IMR-90 (cell line): ENCODE data around the gene DNAJB12. TPM values are rescaled to one million over a fixed set of nuclear protein-coding genes. Genes with fewer than 3 reads are reported as not detected.
A peak's percentile ranks its signal among the peaks of the same experiment; 100 is the strongest.

ENCODE experiments used
- ATAC-seq: fragments of 200-7000 bp; cut with Tn5 transposase; 2 replicates; pipeline ENCODE4 v1.9.1; 2020; ENCODE audit warnings: low read depth, mild to moderate bottlenecking, moderate library complexity
- BruUV-seq: library from RNA; stranded (reverse); fragments of 400-500 nt; replicated peaks from 2 replicates; lab custom pipeline; 2021; lab: Mats Ljungman, UMichigan
- CTCF ChIA-PET: fragments of 300-600 bp; formaldehyde crosslinking; extraction: SDS; loops from one replicate; lab custom pipeline; 2021; ENCODE audit warnings: antibody characterized with exemption; lab: Yijun Ruan, JAX
- POLR2A ChIA-PET: fragments of 300-600 bp; sonication (Branson Sonifier 250); formaldehyde crosslinking; loops from one replicate; lab custom pipeline; 2022; ENCODE audit warnings: antibody characterized with exemption; ENCODE audit not compliant: unreplicated experiment; lab: Charles Lee
- DNase-seq: peaks from one replicate; pipeline ENCODE4 v3.0.0; 2013
- H2AFZ ChIP-seq: replicated peaks from 2 replicates; pipeline ENCODE3; 2013; ENCODE audit warnings: low read length, mild to moderate bottlenecking; ENCODE audit not compliant: poor library complexity
- H2AK5ac ChIP-seq: 2 replicates; pipeline ENCODE4 v1.6.1; 2013; ENCODE audit warnings: low read depth, low read length, inconsistent platforms
- H2AK9ac ChIP-seq: replicated peaks from 2 replicates; pipeline ENCODE3; 2013; ENCODE audit warnings: mild to moderate bottlenecking, low read depth, low read length, moderate library complexity; ENCODE audit not compliant: poor library complexity
- H2BK120ac ChIP-seq: 2 replicates; pipeline ENCODE4 v1.6.1; 2013; ENCODE audit warnings: low read depth, low read length, inconsistent platforms
- H2BK15ac ChIP-seq: 3 replicates; pipeline ENCODE4 v1.6.1; 2013; ENCODE audit warnings: low read depth, low read length, inconsistent platforms
- H2BK20ac ChIP-seq: 2 replicates; pipeline ENCODE4 v1.6.1; 2013; ENCODE audit warnings: low read depth, mild to moderate bottlenecking, inconsistent platforms, low read length, moderate library complexity
- H2BK5ac ChIP-seq: 2 replicates; pipeline ENCODE4 v1.6.1; 2013; ENCODE audit warnings: mild to moderate bottlenecking, low read depth, low read length, inconsistent platforms; ENCODE audit not compliant: poor library complexity, severe bottlenecking
- H3K14ac ChIP-seq: replicated peaks from 2 replicates; pipeline ENCODE4 v1.6.1; 2013; ENCODE audit warnings: low read depth, low read length, inconsistent platforms
- H3K18ac ChIP-seq: 2 replicates; pipeline ENCODE4 v1.6.1; 2013; ENCODE audit warnings: low read depth, low read length, control low read depth
- H3K23ac ChIP-seq: 2 replicates; pipeline ENCODE4 v1.6.1; 2013; ENCODE audit warnings: low read depth, low read length, inconsistent platforms
- H3K27ac ChIP-seq: 2 replicates; pipeline ENCODE4 v1.5.1; 2013; ENCODE audit warnings: mild to moderate bottlenecking, control low read depth, low read length; ENCODE audit not compliant: insufficient read depth
- H3K27me3 ChIP-seq: 2 replicates; pipeline ENCODE4 v1.6.1; 2013; ENCODE audit warnings: low read length; ENCODE audit not compliant: control insufficient read depth, insufficient read depth
- H3K36me3 ChIP-seq: 2 replicates; pipeline ENCODE4 v1.6.1; 2013; ENCODE audit warnings: low read length, mixed read lengths; ENCODE audit not compliant: control insufficient read depth, insufficient read depth
- H3K4ac ChIP-seq: 2 replicates; pipeline ENCODE4 v1.6.1; 2013; ENCODE audit warnings: low read depth, low read length, inconsistent platforms
- H3K4me1 ChIP-seq: 2 replicates; pipeline ENCODE4 v1.6.1; 2013; ENCODE audit warnings: low read length, mixed read lengths; ENCODE audit not compliant: control insufficient read depth, insufficient read depth
- H3K4me2 ChIP-seq: 2 replicates; pipeline ENCODE4 v1.6.1; 2013; ENCODE audit warnings: low read depth, mild to moderate bottlenecking, control low read depth, low read length, moderate library complexity
- H3K4me3 ChIP-seq: 2 replicates; pipeline ENCODE4 v1.5.1; 2013; ENCODE audit warnings: low read depth, mild to moderate bottlenecking, control low read depth, low read length, moderate library complexity; ENCODE audit not compliant: insufficient read depth
- H3K56ac ChIP-seq: 2 replicates; pipeline ENCODE4 v1.6.1; 2013; ENCODE audit warnings: low read length, inconsistent platforms; ENCODE audit not compliant: insufficient read depth; ENCODE audit errors: extremely low read depth
- H3K79me1 ChIP-seq, 2 experiments: 2 replicates each; pipeline ENCODE4 v1.6.1; 2013; ENCODE audit warnings: low read length in 2 of 2, inconsistent platforms in 1 of 2, low read depth in 1 of 2
- H3K9ac ChIP-seq: 2 replicates; pipeline ENCODE4 v1.6.1; 2013; ENCODE audit warnings: low read depth, low read length, control low read depth
- H3K9me1 ChIP-seq: 2 replicates; pipeline ENCODE4 v1.6.1; 2013; ENCODE audit warnings: low read length, inconsistent platforms; ENCODE audit not compliant: insufficient read depth
- H3K9me3 ChIP-seq: 2 replicates; pipeline ENCODE4 v1.6.1; 2013; ENCODE audit warnings: low read length; ENCODE audit not compliant: control insufficient read depth, insufficient read depth
- H4K20me1 ChIP-seq: 2 replicates; pipeline ENCODE4 v1.6.1; 2013; ENCODE audit warnings: low read length, inconsistent platforms; ENCODE audit not compliant: insufficient read depth
- H4K5ac ChIP-seq: 2 replicates; pipeline ENCODE4 v1.6.1; 2013; ENCODE audit warnings: mild to moderate bottlenecking, low read depth, low read length, control low read depth
- H4K8ac ChIP-seq, 2 experiments: 2 replicates each; pipeline ENCODE4 v1.6.1; 2013; ENCODE audit warnings: low read depth in 2 of 2, low read length in 2 of 2, control low read depth in 1 of 2, inconsistent platforms in 1 of 2
- H4K91ac ChIP-seq: 2 replicates; pipeline ENCODE4 v1.6.1; 2013; ENCODE audit warnings: low read depth, low read length, inconsistent platforms; ENCODE audit not compliant: insufficient read depth
- BHLHE40 ChIP-seq: fragments of 150-350 bp; IDR thresholded peaks from 2 replicates; pipeline ENCODE4 v1.6.1; 2016; ENCODE audit warnings: mild to moderate bottlenecking, low read depth, low read length
- CEBPB ChIP-seq: IDR thresholded peaks from 2 replicates; pipeline ENCODE4 v1.6.1; 2012; ENCODE audit warnings: low read depth, low read length, improper control_type of control experiment
- CHD1 ChIP-seq: IDR thresholded peaks from 2 replicates; pipeline ENCODE4 v1.6.1; 2012; ENCODE audit warnings: low read depth, low read length, improper control_type of control experiment
- FOS ChIP-seq: fragments of 150-350 bp; IDR thresholded peaks from 2 replicates; pipeline ENCODE4 v1.6.1; 2016; ENCODE audit warnings: low read depth, low read length
- MAFK ChIP-seq: IDR thresholded peaks from 2 replicates; pipeline ENCODE4 v1.6.1; 2012; ENCODE audit warnings: low read depth, low read length, improper control_type of control experiment
- MXI1 ChIP-seq: IDR thresholded peaks from 2 replicates; pipeline ENCODE4 v1.6.1; 2012; ENCODE audit warnings: low read depth, mild to moderate bottlenecking, low read length, moderate library complexity, borderline replicate concordance
- RAD21 ChIP-seq: IDR thresholded peaks from 2 replicates; pipeline ENCODE4 v1.6.1; 2012; ENCODE audit warnings: low read length, improper control_type of control experiment
- RCOR1 ChIP-seq: IDR thresholded peaks from 2 replicates; pipeline ENCODE4 v1.6.1; 2012; ENCODE audit warnings: mild to moderate bottlenecking, low read length, improper control_type of control experiment; ENCODE audit not compliant: insufficient replicate concordance
- RFX5 ChIP-seq: IDR thresholded peaks from 2 replicates; pipeline ENCODE4 v1.8.0; 2012; ENCODE audit warnings: low read depth, mild to moderate bottlenecking, low read length, moderate library complexity
- SMC3 ChIP-seq: fragments of 150-350 bp; IDR thresholded peaks from 2 replicates; pipeline ENCODE4 v1.6.1; 2016; ENCODE audit warnings: low read depth, mild to moderate bottlenecking, antibody characterized with exemption, low read length, moderate library complexity
- WGBS, 2 experiments: methylation state at CpG; one replicate each; pipeline versions ENCODE4 v1.1.5 to v1.1.7; 2013; ENCODE audit warnings: missing lambda C conversion rate in 2 of 2; ENCODE audit not compliant: insufficient read length in 1 of 2; ENCODE audit errors: extremely low coverage in 2 of 2; 5-methylcytosine and 5-hydroxymethylcytosine counted together
- dilution Hi-C: fragments of 300-500 bp; cut with HindIII; formaldehyde crosslinking; loops from one replicate; pipeline ENCODE4 v1.14.3; 2018; ENCODE audit warnings: low sequenced_read_pairs; ENCODE audit not compliant: unreplicated experiment
- in situ Hi-C: fragments of 300-500 bp; cut with MboI; formaldehyde crosslinking; loops from 3 replicates; pipeline ENCODE4 v1.14.3; 2019; ENCODE audit warnings: low sequenced_read_pairs, inconsistent platforms, mixed read lengths
- intact Hi-C: fragments of 100-400 bp; cut with micrococcal nuclease; formaldehyde crosslinking; loops from 2 replicates; pipeline ENCODE4 v1.10.0; 2022
- polyA plus RNA-seq, 3 experiments: library from polyadenylated mRNA; depleted of rRNA; stranded (reverse); fragments of >200 nt; gene quantifications; 2 replicates each; pipeline ENCODE4 v1.2.3, GENCODE V29; 2012; ENCODE audit warnings: low replicate concordance in 1 of 3
- total RNA-seq: library from RNA; depleted of rRNA; stranded (reverse); fragments of >200 nt; gene quantifications from 2 replicates; pipeline ENCODE4 v1.2.3, GENCODE V29; 2012
- TF ChIP-seq, protein P1 (sequence below): conservative IDR thresholded peaks from 2 replicates; pipeline ENCODE4 v1.5.1; 2012; ENCODE audit warnings: mild to moderate bottlenecking, low read depth, low read length, improper control_type of control experiment
- TF ChIP-seq, protein P2 (sequence below): fragments of 150-350 bp; IDR thresholded peaks from 2 replicates; pipeline ENCODE4 v1.6.1; 2016; ENCODE audit warnings: low read depth, mild to moderate bottlenecking, low read length, moderate library complexity, borderline replicate concordance

Gene DNAJB12
- total and polyA plus RNA-seq, 2 of the 4 experiments (the other 2 are of a cell fraction): 18.3 to 24.0 TPM

DNA sequence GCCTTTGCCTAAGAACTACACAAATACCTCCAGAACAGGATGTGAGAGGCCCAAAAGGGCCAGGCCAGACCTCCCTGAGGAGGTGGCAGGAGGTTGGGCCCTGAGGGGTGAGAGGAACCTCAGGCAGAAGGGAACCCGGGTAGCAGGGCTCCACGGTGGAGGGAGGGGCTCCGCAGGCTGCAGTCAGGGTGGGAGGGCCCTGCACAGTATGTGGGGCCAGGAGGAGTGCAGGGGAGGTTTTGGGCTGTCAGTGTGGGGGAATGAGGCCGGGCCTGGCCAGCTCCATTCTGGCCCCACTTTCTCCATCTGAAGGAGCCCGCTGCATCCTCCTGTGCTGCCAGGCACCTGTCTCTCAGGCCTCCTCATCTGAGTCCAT lies 25.9 kb downstream of the DNAJB12 start:
- no peak overlapping the region for H3K4me3 ChIP-seq
- H2BK20ac ChIP-seq: no peak overlapping the region
- intact Hi-C loops (loop anchor here (1.0 to 5.0 kb wide), 6 partner anchors 56 to 432 kb away; partner anchors contain the start of gene DDIT4), dilution Hi-C loops (no loop called here), in situ Hi-C loops (loop anchor here (10.0 kb wide), 1 partner anchor 364 kb away; the partner anchor contains the start of gene CHST3)
- H2AK9ac ChIP-seq: no peak overlapping the region
- DNase-seq (no peak), ATAC-seq (no peak)
- no peak overlapping the region for H2BK5ac ChIP-seq
- H3K18ac ChIP-seq: no peak overlapping the region
- no peak overlapping the region for H3K4ac ChIP-seq
- no peak overlapping the region for H3K14ac ChIP-seq
- peaks cover 10% of the 10 kb centered on the region; the same call in 1 of the 2 replicates for H3K9me1 ChIP-seq
- H3K9ac ChIP-seq: no peak overlapping the region
- no peak overlapping the region for H3K4me2 ChIP-seq
- POLR2A ChIA-PET: no interaction called here
- no peak overlapping the region for H3K27ac ChIP-seq
- no peaks in the 10 kb centered on the region for H3K27me3 ChIP-seq
- no TSS peak for BruUV-seq
- no peak overlapping the region for H2BK120ac ChIP-seq
- CTCF ChIA-PET: interaction anchor here (0.6 to 1.1 kb wide), 2 partner anchors 54 to 203 kb away, joined by 3 to 4 read pairs; no protein-coding TSS in a partner anchor
- H3K56ac ChIP-seq: no peak overlapping the region
- H3K36me3 ChIP-seq: peaks cover 6% of the 10 kb centered on the region; the same call in 1 of the 2 replicates
- no peaks in the 10 kb centered on the region for H3K79me1 ChIP-seq
- H4K8ac ChIP-seq: peak overlapping the region in 1 of 2 experiments; percentile 77; a peak in 1 of 4 replicates
- H3K23ac ChIP-seq: no peak overlapping the region
- no peak overlapping the region for H2AFZ ChIP-seq
- no peak overlapping the region for H4K5ac ChIP-seq
- TF ChIP-seq CHD1: no peak
- TF ChIP-seq, protein P1, sequence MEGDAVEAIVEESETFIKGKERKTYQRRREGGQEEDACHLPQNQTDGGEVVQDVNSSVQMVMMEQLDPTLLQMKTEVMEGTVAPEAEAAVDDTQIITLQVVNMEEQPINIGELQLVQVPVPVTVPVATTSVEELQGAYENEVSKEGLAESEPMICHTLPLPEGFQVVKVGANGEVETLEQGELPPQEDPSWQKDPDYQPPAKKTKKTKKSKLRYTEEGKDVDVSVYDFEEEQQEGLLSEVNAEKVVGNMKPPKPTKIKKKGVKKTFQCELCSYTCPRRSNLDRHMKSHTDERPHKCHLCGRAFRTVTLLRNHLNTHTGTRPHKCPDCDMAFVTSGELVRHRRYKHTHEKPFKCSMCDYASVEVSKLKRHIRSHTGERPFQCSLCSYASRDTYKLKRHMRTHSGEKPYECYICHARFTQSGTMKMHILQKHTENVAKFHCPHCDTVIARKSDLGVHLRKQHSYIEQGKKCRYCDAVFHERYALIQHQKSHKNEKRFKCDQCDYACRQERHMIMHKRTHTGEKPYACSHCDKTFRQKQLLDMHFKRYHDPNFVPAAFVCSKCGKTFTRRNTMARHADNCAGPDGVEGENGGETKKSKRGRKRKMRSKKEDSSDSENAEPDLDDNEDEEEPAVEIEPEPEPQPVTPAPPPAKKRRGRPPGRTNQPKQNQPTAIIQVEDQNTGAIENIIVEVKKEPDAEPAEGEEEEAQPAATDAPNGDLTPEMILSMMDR: no peak
- no peak for TF ChIP-seq MAFK
- TF ChIP-seq SMC3: no peak
- no peak for TF ChIP-seq BHLHE40
- TF ChIP-seq, protein P2, sequence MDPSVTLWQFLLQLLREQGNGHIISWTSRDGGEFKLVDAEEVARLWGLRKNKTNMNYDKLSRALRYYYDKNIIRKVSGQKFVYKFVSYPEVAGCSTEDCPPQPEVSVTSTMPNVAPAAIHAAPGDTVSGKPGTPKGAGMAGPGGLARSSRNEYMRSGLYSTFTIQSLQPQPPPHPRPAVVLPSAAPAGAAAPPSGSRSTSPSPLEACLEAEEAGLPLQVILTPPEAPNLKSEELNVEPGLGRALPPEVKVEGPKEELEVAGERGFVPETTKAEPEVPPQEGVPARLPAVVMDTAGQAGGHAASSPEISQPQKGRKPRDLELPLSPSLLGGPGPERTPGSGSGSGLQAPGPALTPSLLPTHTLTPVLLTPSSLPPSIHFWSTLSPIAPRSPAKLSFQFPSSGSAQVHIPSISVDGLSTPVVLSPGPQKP: no peak
- TF ChIP-seq MXI1: no peak
- no peak for TF ChIP-seq CEBPB
- TF ChIP-seq RFX5: no peak
- no peak for TF ChIP-seq RAD21
- TF ChIP-seq FOS: no peak
- TF ChIP-seq RCOR1: no peak
- H2BK15ac ChIP-seq: peak overlapping the region; percentile 34; the same call in 1 of the 3 replicates
- 0 out of 2 replicates have a peak overlapping the region, but pooled peaks have one; percentile 18 for H4K91ac ChIP-seq
- no peaks in the 10 kb centered on the region for H4K20me1 ChIP-seq
- WGBS, 2 experiments: no CpG with 5 or more reads among the region's 5 CpGs
- H2AK5ac ChIP-seq: no peak overlapping the region
- no peaks in the 10 kb centered on the region for H3K9me3 ChIP-seq
- peaks cover 21% of the 10 kb centered on the region for H3K4me1 ChIP-seq
